Activated CD8-positive, alpha-beta memory T cell treated with anti-CD3 and anti-CD28 coated beads, Interleukin-2, amount 50 U/mL, for 1 hour (primary cell): ENCODE measurements around the gene MLX.
"Not testable (repeated sequence)": the region's sequence is repeated elsewhere in the genome, so short reads cannot be mapped to it uniquely, and the experiment has no call there.

Experiments used
- DNase-seq: peaks from one replicate; pipeline ENCODE4 v3.0.0-alpha.2; 2020; ENCODE audit errors: extremely low read depth

Gene MLX

GRCh38 chr17:42555122-42555622 lies 11.7 kb upstream of the MLX start:
- no peak for DNase-seq

GRCh38 chr17:42555961-42556617 lies 10.8 kb upstream of the MLX start:
- not testable (repeated sequence) for DNase-seq

GRCh38 chr17:42559075-42559474 lies 7.8 kb upstream of the MLX start:
- no peak for DNase-seq

- no peak for DNase-seq
Measured at GRCh38 chr17:42560246-42560645, 6.7 kb upstream of the MLX start.

- peak; percentile 86 for DNase-seq
Measured at GRCh38 chr17:42561897-42562387, 5.0 kb upstream of the MLX start, which contains the start of gene COASY. Gene COASY (plus strand): TSS chr17:42562148. CDS start chr17:42562623, 475 bp downstream.

GRCh38 chr17:42562388-42563142 lies 4.3 kb upstream of the MLX start:
- no peak for DNase-seq

GRCh38 chr17:42563143-42563509 lies 3.8 kb upstream of the MLX start:
- no peak for DNase-seq

- no peak for DNase-seq
Measured at GRCh38 chr17:42563543-42563942, 3.4 kb upstream of the MLX start.

- no peak for DNase-seq
Measured at GRCh38 chr17:42563950-42564349, 3.0 kb upstream of the MLX start.

GRCh38 chr17:42564815-42565522 lies 1.9 kb upstream of the MLX start:
- DNase-seq = no peak

- no peak for DNase-seq
Measured at GRCh38 chr17:42565523-42566214, 1.2 kb upstream of the MLX start.

GRCh38 chr17:42566215-42566882 lies 551 bp upstream of the MLX start:
- no peak for DNase-seq

GRCh38 chr17:42568341-42569111 lies 1.6 kb downstream of the MLX start:
- no peak for DNase-seq

- no peak for DNase-seq
Measured at GRCh38 chr17:42571435-42572225, 4.7 kb downstream of the MLX start.

- no peak for DNase-seq
Measured at GRCh38 chr17:42573095-42573494, 6.2 kb downstream of the MLX start.

- DNase-seq = no peak
Measured at GRCh38 chr17:42574463-42574862, 7.6 kb downstream of the MLX start.

GRCh38 chr17:42577140-42577531 lies 10.2 kb downstream of the MLX start:
- no peak for DNase-seq

- peak; percentile 66 for DNase-seq
Measured at GRCh38 chr17:42577532-42578281, 10.8 kb downstream of the MLX start, which contains the start of gene PSMC3IP. Gene PSMC3IP (minus strand): TSS chr17:42577729. CDS start chr17:42577686, 43 bp downstream.
